ENCODE data around the gene RHOT2. TPM values are rescaled to one million over a fixed set of nuclear protein-coding genes. Genes with fewer than 3 reads are reported as not detected.

Gene RHOT2
- total and polyA plus RNA-seq, 2 of the 8 experiments (the other 6 are each of a cell fraction or from before 2014, with no cell fraction given), result 149 to 194 TPM

GRCh38 chr16:678858-679813 lies 11.2 kb downstream of the RHOT2 start (continued):
- TF ChIP-seq E2F6 (IDR thresholded peaks at IDR 0.05), result no peak
- TF ChIP-seq POLR2A (IDR thresholded peaks at IDR 0.05; ENCODE audit: control extremely low read depth in 1 of 2, low read depth in 2 of 2, low read length in 2 of 2), result no peak
- no peak; the same call in 1 of the 2 replicates for TF ChIP-seq SP4 (IDR thresholded peaks at IDR 0.05; ENCODE audit: low read length)
- no peak for TF ChIP-seq JUN (IDR thresholded peaks at IDR 0.05; ENCODE audit: low read depth, low read length)
- no peak for TF ChIP-seq CTBP2 (IDR thresholded peaks at IDR 0.05; ENCODE audit: borderline replicate concordance, insufficient read depth, insufficient read length, low read length)
- TF ChIP-seq TEAD4 (IDR thresholded peaks at IDR 0.05; ENCODE audit: low read depth, low read length), result no peak
- TF ChIP-seq BACH1 (IDR thresholded peaks at IDR 0.05; ENCODE audit: low read length), result peak; percentile 79
- no peak for TF ChIP-seq KDM4A (IDR thresholded peaks at IDR 0.05; ENCODE audit: low read depth, low read length, severe bottlenecking)

All from H1 (cell line).